GM12873 (cell line): Measurements from ENCODE around the gene FAM120C.

Experiments
- TF ChIP-seq, protein P1 (sequence below): IDR thresholded peaks from 2 replicates; pipeline ENCODE4 v1.5.1; 2012; ENCODE audit warnings: low read depth, mild to moderate bottlenecking, moderate library complexity, low read length, control low read depth; ENCODE audit not compliant: insufficient read depth; ENCODE audit errors: missing control alignments

The FAM120C gene

DNA sequence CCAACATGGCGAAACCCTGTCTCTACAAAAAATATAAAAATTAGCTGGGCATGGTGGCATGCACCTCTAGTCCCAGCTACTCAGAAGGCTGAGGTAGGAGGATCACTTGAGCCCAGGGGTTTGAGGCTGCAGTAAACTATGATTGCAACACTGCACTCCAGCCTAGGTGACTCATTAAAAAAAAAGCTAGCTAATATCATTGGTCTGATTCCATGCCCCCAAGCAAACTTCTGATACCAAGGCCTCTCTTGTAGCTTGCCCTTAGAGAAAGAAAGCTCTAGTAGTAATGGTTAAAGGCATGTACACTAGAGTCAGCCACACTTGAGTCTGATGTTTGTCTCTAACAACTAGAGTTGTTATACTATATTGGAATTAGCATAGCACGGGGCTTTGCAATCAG is 106.2 kb downstream of the FAM120C start:
- TF ChIP-seq, protein P1, sequence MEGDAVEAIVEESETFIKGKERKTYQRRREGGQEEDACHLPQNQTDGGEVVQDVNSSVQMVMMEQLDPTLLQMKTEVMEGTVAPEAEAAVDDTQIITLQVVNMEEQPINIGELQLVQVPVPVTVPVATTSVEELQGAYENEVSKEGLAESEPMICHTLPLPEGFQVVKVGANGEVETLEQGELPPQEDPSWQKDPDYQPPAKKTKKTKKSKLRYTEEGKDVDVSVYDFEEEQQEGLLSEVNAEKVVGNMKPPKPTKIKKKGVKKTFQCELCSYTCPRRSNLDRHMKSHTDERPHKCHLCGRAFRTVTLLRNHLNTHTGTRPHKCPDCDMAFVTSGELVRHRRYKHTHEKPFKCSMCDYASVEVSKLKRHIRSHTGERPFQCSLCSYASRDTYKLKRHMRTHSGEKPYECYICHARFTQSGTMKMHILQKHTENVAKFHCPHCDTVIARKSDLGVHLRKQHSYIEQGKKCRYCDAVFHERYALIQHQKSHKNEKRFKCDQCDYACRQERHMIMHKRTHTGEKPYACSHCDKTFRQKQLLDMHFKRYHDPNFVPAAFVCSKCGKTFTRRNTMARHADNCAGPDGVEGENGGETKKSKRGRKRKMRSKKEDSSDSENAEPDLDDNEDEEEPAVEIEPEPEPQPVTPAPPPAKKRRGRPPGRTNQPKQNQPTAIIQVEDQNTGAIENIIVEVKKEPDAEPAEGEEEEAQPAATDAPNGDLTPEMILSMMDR = no peak

DNA sequence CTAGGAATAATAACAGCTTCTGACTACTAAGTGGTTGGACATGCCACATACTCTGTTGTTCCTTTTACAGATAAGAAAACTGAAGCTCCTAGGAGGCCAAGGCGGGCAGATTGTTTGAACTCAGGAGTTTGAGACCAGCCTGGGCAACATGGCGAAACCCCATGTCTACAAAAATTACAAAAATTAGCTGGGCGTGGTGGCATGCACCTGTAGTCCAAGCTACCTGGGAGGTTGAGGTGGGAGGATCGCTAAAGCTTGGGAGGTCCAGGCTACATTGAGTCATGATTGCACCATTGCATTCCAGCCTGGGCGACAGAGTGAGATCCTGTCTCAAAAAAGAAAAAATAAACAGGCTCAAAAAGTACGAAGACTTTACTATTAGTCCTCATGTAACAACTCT is 108.2 kb downstream of the FAM120C start:
- TF ChIP-seq, protein P1 = no peak

DNA sequence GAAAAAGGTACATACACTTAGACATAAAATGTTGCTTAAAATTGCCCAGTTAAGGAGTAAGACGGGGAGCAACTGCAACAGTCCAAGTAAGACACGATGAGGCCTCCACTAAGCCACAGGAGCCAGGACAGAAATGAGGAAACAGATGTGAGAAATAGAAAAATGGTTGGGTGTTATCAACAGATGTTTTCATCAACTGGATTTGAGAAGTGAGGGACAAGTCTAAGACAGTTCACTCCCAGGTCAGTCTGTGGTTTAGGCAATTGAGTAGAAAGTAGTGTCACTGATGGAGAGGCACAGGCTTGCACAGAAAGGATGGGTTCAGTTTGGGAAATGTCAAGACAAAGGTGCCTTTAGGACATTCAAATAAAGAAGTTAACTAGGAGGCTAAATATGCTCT is 115.3 kb downstream of the FAM120C start:
- TF ChIP-seq, protein P1 = no peak

DNA sequence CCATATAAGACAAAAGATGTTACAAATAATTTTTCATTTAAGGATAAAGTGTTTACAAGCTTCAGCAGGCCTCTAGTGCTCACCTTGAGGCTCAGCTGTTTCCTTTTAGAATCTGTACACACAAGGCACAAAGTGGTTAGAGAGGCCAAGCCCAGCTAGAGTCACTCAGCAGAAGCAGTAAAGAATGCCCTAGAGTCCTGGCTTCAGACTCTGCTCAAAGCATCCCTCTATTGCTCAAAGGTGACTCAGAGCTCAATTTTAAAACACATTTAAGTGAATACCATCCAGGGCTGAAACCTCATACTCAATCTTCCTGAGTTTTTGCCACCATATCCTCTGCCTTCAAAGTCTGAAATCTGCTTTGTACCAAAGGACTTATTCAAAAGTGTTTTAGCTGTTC is 116.2 kb downstream of the FAM120C start:
- TF ChIP-seq, protein P1 = no peak

DNA sequence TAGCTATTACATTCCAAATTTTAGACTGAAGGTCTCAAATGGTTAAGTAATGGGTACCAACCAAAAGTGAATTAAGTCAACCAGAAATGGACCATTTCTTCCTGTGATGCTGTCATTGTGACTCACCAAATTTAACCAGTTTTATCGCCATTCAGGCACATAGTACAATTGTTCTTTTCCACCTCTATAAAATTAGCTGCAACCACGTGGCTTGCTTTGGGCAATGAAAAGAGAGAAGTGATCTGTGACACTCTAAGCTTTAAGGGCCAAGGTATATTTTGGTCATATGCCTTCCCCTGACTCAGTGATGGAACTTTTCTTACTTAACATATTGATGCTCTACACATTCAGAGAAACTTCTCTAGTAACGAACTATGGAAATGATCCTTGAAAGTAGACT is 118.5 kb downstream of the FAM120C start:
- TF ChIP-seq, protein P1 = no peak

DNA sequence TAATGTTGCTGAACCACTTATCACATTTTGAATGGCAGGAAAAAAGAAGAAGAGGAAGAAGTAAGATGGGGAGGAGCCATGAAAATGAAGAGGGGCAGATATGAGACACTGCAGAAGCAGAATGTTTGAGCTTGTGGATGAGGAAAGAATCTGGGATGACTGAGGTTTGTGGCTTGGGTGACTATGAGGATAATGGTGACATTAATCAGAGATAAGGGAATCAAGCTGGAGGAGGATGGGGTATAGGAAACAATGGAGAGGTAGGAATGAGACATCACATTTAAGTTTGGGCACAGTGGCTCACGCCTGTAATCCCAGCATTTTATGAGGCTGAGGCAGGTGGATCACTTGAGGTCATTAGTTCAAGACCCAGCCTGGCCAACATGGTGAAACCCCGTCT is 119.7 kb downstream of the FAM120C start:
- TF ChIP-seq, protein P1 = no peak

DNA sequence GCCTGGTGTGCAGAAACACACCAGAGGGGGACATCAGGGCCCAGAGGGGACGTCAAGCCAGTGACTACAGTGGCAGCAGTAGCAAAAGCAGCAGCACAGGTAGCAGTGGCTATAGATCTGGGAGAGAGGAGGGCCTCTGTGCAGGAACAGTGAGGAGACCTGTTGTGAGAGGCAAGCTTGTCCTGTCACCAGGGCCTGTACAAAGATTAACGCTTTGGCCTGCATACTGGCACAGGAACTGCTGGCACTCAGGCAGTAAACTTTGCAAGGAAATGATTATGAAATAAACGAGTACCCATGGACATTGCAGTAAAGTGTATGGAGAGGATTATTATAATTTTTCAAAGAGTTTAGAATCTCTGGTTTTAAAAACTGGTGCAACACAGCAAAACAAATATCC is 133.3 kb downstream of the FAM120C start:
- TF ChIP-seq, protein P1 = no peak
